HCT116 (cell line): Measurements from ENCODE around the gene CELF2. TPM values are rescaled to one million over a fixed set of nuclear protein-coding genes. Genes with fewer than 3 reads are reported as not detected.

Source experiments
- ATAC-seq: fragments of 200-7000 bp; cut with Tn5 transposase; 2 replicates; pipeline ENCODE4 v1.9.1; 2020; ENCODE audit warnings: mild to moderate bottlenecking, moderate library complexity
- BruUV-seq: library from RNA; stranded (reverse); fragments of 400-500 nt; replicated peaks from 2 replicates; lab custom pipeline; 2021; lab: Mats Ljungman, UMichigan
- CTCF ChIA-PET: fragments of 300-600 bp; sonication (Branson Sonifier 250); formaldehyde crosslinking; loops from one replicate; lab custom pipeline; 2021; ENCODE audit warnings: antibody characterized with exemption; lab: Charles Lee
- POLR2A ChIA-PET: fragments of 300-600, 350-600 bp; sonication (Branson Sonifier 250); formaldehyde crosslinking; loops from one replicate; lab custom pipeline; 2021; ENCODE audit warnings: antibody characterized with exemption; lab: Charles Lee
- RAD21 ChIA-PET, 2 experiments: fragments of 300-600 bp; sonication (Branson Sonifier 250); formaldehyde crosslinking; loops; one replicate each; lab custom pipeline; 2023; ENCODE audit warnings: low total read pairs in 2 of 2; ENCODE audit not compliant: uncharacterized antibody in 2 of 2, unreplicated experiment in 2 of 2, low non-redundant PET in 1 of 2; lab: Charles Lee
- DNase-seq: peaks from one replicate; pipeline ENCODE4 v3.0.0-alpha.2; 2010; ENCODE audit warnings: low read depth, low spot score
- H2AFZ ChIP-seq: fragments of 200-600 bp; shearing (Covaris generic), sonication (generic); 2 replicates; pipeline ENCODE4 v1.6.1; 2017; ENCODE audit warnings: low read depth, mixed run types, mixed read lengths, antibody characterized with exemption, low read length; ENCODE audit not compliant: poor library complexity, severe bottlenecking
- H3K27ac ChIP-seq: 2 replicates; pipeline ENCODE4 v1.5.1; 2012; ENCODE audit warnings: low read depth, low read length
- H3K27me3 ChIP-seq: fragments of 200-600 bp; sonication (generic); 2 replicates; pipeline ENCODE4 v1.6.1; 2016; ENCODE audit warnings: mixed run types, low read length, mixed read lengths; ENCODE audit not compliant: insufficient read depth
- H3K36me3 ChIP-seq, 2 experiments: fragments of 200-500 bp in 1 of 2; fragments of 200-600 bp in 1 of 2; sonication (Bioruptor generic) in 1 of 2; sonication (generic) in 1 of 2; 2 replicates each; pipeline versions ENCODE4 v1.5.1 to v1.6.1; 2014 to 2016; ENCODE audit warnings: low read length in 2 of 2, inconsistent platforms in 1 of 2, mixed read lengths in 1 of 2, mixed run types in 1 of 2; ENCODE audit not compliant: insufficient read depth in 2 of 2, control insufficient read depth in 1 of 2
- H3K4me1 ChIP-seq, 2 experiments: fragments of 200-600 bp in 1 of 2; sonication (generic) in 1 of 2; 2 replicates each; pipeline versions ENCODE4 v1.5.1 to v1.6.1; 2012 to 2017; ENCODE audit warnings: low read length in 2 of 2, inconsistent platforms in 1 of 2, mild to moderate bottlenecking in 1 of 2, mixed read lengths in 1 of 2, mixed run types in 1 of 2, moderate library complexity in 1 of 2; ENCODE audit not compliant: insufficient read depth in 2 of 2, control insufficient read depth in 1 of 2
- H3K4me2 ChIP-seq: fragments of 200-600 bp; sonication (generic); 2 replicates; pipeline ENCODE4 v1.6.1; 2017; ENCODE audit warnings: mixed run types, low read length, mixed read lengths
- H3K4me3 ChIP-seq, 2 experiments: fragments of 200-600 bp in 1 of 2; sonication (generic) in 1 of 2; replicated peaks in 1 of 2; 2 replicates each; pipeline ENCODE4 v1.5.1; 2011 to 2016; ENCODE audit warnings: low read length in 2 of 2, control low read depth in 1 of 2, low read depth in 1 of 2, mild to moderate bottlenecking in 1 of 2, mixed read lengths in 1 of 2, mixed run types in 1 of 2
- H3K79me2 ChIP-seq: fragments of 200-600 bp; sonication (generic); 2 replicates; pipeline ENCODE4 v1.6.1; 2017; ENCODE audit warnings: mild to moderate bottlenecking, mixed run types, low read length, moderate library complexity, mixed read lengths; ENCODE audit not compliant: insufficient read depth
- H3K9ac ChIP-seq: fragments of 200-600 bp; sonication (generic); 2 replicates; pipeline ENCODE4 v1.6.1; 2016; ENCODE audit warnings: low read length, mixed read lengths
- H3K9me2 ChIP-seq: fragments of 200-600 bp; sonication (generic), shearing (Covaris generic); 2 replicates; pipeline ENCODE4 v1.6.1; 2017; ENCODE audit warnings: mixed run types, mild to moderate bottlenecking, moderate library complexity; ENCODE audit not compliant: insufficient read depth
- H3K9me3 ChIP-seq, 2 experiments: fragments of 200-500 bp in 1 of 2; fragments of 200-600 bp in 1 of 2; sonication (Bioruptor generic) in 1 of 2; sonication (generic) in 1 of 2; 2 replicates each; pipeline ENCODE4 v1.6.1; 2014 to 2017; ENCODE audit warnings: low read length in 2 of 2, mixed read lengths in 2 of 2, inconsistent platforms in 1 of 2, low read depth in 1 of 2, mild to moderate bottlenecking in 1 of 2, mixed run types in 1 of 2, moderate library complexity in 1 of 2; ENCODE audit not compliant: control insufficient read depth in 1 of 2, insufficient read depth in 1 of 2
- H4K20me1 ChIP-seq: fragments of 200-600 bp; sonication (generic), shearing (Covaris generic); 2 replicates; pipeline ENCODE4 v1.6.1; 2017; ENCODE audit warnings: mixed run types, mild to moderate bottlenecking, moderate library complexity; ENCODE audit not compliant: insufficient read depth
- EGR1 ChIP-seq: IDR thresholded peaks from 2 replicates; pipeline ENCODE4 v1.6.1; 2012; ENCODE audit warnings: low read depth
- ELF1 ChIP-seq: IDR thresholded peaks from 2 replicates; pipeline ENCODE4 v1.6.1; 2012; ENCODE audit warnings: low read depth, borderline replicate concordance
- EZH2 ChIP-seq: fragments of 200-600 bp; sonication (generic); IDR thresholded peaks from 2 replicates; pipeline ENCODE4 v1.6.1; 2017; ENCODE audit warnings: antibody characterized with exemption, mixed run types
- FOSL1 ChIP-seq: IDR thresholded peaks from 2 replicates; pipeline ENCODE4 v1.6.1; 2012; ENCODE audit warnings: low read depth
- JUND ChIP-seq: IDR thresholded peaks from 2 replicates; pipeline ENCODE4 v1.6.1; 2012
- POLR2AphosphoS5 ChIP-seq: IDR thresholded peaks from 2 replicates; pipeline ENCODE4 v1.6.1; 2011; ENCODE audit warnings: mild to moderate bottlenecking, low read depth, low read length, moderate library complexity
- SIN3A ChIP-seq: IDR thresholded peaks from 2 replicates; pipeline ENCODE4 v1.6.1; 2012; ENCODE audit warnings: low read depth
- SRF ChIP-seq: IDR thresholded peaks from 2 replicates; pipeline ENCODE4 v1.6.1; 2012; ENCODE audit warnings: low read depth
- TCF7L2 ChIP-seq: IDR thresholded peaks from 2 replicates; pipeline ENCODE4 v1.7.0; 2011; ENCODE audit warnings: borderline replicate concordance, inconsistent platforms; ENCODE audit not compliant: insufficient read depth, insufficient read length; ENCODE audit errors: extremely low read depth
- ZFX ChIP-seq: fragments of 450-650 bp; IDR thresholded peaks from 2 replicates; pipeline ENCODE4 v1.6.1; 2017
- ZNF274 ChIP-seq: fragments of 200-500 bp; sonication (Bioruptor generic); IDR thresholded peaks from 2 replicates; pipeline ENCODE4 v1.6.1; 2014; ENCODE audit warnings: mild to moderate bottlenecking, low read depth, low read length, inconsistent platforms
- intact Hi-C: fragments of 100-400 bp; cut with micrococcal nuclease; formaldehyde crosslinking; loops from 2 replicates; pipeline ENCODE4 v1.10.0; 2022
- total RNA-seq: library from RNA; stranded (reverse); gene quantifications from one replicate; pipeline ENCODE4 v1.2.1, GENCODE V29; 2021; ENCODE audit not compliant: unreplicated experiment
- TF ChIP-seq, protein P1 (sequence below): IDR thresholded peaks from 2 replicates; pipeline ENCODE4 v1.6.1; 2012
- TF ChIP-seq, protein P2 (sequence below): IDR thresholded peaks from 2 replicates; pipeline ENCODE4 v1.6.1; 2012
- TF ChIP-seq, protein P3 (sequence below): IDR thresholded peaks from 2 replicates; pipeline ENCODE4 v1.6.1; 2011; ENCODE audit warnings: mild to moderate bottlenecking, low read length, moderate library complexity; ENCODE audit not compliant: insufficient replicate concordance; ENCODE audit errors: extremely low read depth
- TF ChIP-seq, protein P4 (sequence below), 3 experiments: fragments of 200-600 bp in 1 of 3; sonication (generic) in 1 of 3; IDR thresholded peaks in 2 of 3; conservative IDR thresholded peaks in 1 of 3; 2 replicates each; pipeline ENCODE4 v1.5.1; 2012 to 2017; ENCODE audit warnings: low read depth in 2 of 3, low read length in 2 of 3, antibody characterized with exemption in 1 of 3, borderline replicate concordance in 1 of 3, control low read depth in 1 of 3, mild to moderate bottlenecking in 1 of 3, mixed read lengths in 1 of 3, mixed run types in 1 of 3, moderate library complexity in 1 of 3; ENCODE audit not compliant: insufficient read depth in 1 of 3

Gene CELF2
- total RNA-seq, 1 experiment from 2014 or later: 0.66 TPM

DNA sequence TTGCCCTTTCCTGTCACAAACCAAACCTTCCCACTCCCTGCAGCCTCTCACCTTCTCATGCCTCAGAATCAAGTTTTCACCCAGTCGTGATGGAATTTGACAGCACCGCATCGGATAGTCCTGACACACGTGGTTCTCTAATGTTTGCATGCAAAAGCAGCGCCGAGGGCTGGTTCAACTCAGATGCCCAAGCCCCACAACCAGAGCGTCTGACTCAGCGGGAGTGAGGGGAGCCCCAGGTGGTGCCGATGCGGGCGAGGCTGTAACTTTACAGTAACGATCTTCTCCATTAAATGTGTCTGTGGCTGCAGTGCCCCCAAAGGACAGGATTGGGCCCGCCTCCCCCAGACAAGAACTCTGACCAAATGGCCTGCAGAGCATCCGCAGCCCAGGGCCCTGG, 284.5 kb downstream of the CELF2 start:
- intact Hi-C loops: no loop called here

More for the DNA sequence above, 284.5 kb downstream of the CELF2 start:
- no peaks in the 10 kb centered on the region for H3K4me1 ChIP-seq
- ATAC-seq (no peak), DNase-seq (no peak)
- no peak overlapping the region for H2AFZ ChIP-seq
- TF ChIP-seq JUND (no peak), SRF (no peak), ELF1 (no peak), POLR2AphosphoS5 (no peak), ZNF274 (no peak), ZFX (no peak), FOSL1 (no peak), TCF7L2 (no peak), EGR1 (no peak), SIN3A (no peak), EZH2 (no peak)
- TF ChIP-seq, protein P1, sequence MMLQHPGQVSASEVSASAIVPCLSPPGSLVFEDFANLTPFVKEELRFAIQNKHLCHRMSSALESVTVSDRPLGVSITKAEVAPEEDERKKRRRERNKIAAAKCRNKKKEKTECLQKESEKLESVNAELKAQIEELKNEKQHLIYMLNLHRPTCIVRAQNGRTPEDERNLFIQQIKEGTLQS: no peak
- TF ChIP-seq, protein P2, sequence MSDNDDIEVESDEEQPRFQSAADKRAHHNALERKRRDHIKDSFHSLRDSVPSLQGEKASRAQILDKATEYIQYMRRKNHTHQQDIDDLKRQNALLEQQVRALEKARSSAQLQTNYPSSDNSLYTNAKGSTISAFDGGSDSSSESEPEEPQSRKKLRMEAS: no peak
- TF ChIP-seq, protein P3, sequence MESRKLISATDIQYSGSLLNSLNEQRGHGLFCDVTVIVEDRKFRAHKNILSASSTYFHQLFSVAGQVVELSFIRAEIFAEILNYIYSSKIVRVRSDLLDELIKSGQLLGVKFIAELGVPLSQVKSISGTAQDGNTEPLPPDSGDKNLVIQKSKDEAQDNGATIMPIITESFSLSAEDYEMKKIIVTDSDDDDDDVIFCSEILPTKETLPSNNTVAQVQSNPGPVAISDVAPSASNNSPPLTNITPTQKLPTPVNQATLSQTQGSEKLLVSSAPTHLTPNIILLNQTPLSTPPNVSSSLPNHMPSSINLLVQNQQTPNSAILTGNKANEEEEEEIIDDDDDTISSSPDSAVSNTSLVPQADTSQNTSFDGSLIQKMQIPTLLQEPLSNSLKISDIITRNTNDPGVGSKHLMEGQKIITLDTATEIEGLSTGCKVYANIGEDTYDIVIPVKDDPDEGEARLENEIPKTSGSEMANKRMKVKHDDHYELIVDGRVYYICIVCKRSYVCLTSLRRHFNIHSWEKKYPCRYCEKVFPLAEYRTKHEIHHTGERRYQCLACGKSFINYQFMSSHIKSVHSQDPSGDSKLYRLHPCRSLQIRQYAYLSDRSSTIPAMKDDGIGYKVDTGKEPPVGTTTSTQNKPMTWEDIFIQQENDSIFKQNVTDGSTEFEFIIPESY: no peak
- TF ChIP-seq, protein P4, sequence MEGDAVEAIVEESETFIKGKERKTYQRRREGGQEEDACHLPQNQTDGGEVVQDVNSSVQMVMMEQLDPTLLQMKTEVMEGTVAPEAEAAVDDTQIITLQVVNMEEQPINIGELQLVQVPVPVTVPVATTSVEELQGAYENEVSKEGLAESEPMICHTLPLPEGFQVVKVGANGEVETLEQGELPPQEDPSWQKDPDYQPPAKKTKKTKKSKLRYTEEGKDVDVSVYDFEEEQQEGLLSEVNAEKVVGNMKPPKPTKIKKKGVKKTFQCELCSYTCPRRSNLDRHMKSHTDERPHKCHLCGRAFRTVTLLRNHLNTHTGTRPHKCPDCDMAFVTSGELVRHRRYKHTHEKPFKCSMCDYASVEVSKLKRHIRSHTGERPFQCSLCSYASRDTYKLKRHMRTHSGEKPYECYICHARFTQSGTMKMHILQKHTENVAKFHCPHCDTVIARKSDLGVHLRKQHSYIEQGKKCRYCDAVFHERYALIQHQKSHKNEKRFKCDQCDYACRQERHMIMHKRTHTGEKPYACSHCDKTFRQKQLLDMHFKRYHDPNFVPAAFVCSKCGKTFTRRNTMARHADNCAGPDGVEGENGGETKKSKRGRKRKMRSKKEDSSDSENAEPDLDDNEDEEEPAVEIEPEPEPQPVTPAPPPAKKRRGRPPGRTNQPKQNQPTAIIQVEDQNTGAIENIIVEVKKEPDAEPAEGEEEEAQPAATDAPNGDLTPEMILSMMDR (IDR thresholded peaks at IDR 0.05 in 2 of 3, conservative IDR thresholded peaks at IDR 0.05 in 1 of 3; ENCODE audit: borderline replicate concordance in 1 of 3, insufficient read depth in 1 of 3, low read depth in 2 of 3, low read length in 2 of 3): no peak
- no peaks in the 10 kb centered on the region for H3K9me3 ChIP-seq
- RAD21 ChIA-PET: no interaction called here
- H3K4me2 ChIP-seq: no peak overlapping the region
- POLR2A ChIA-PET: no interaction called here
- BruUV-seq: no TSS peak
- no peaks in the 10 kb centered on the region for H3K9me2 ChIP-seq
- H3K79me2 ChIP-seq: no peaks in the 10 kb centered on the region
- no peaks in the 10 kb centered on the region for H4K20me1 ChIP-seq
- no peak overlapping the region for H3K4me3 ChIP-seq
- no peak overlapping the region for H3K27ac ChIP-seq
- H3K27me3 ChIP-seq: no peaks in the 10 kb centered on the region
- no peaks in the 10 kb centered on the region for H3K36me3 ChIP-seq
- CTCF ChIA-PET: no interaction called here
- no peak overlapping the region for H3K9ac ChIP-seq
